GM12801 (cell line): ENCODE results near the gene CFAP92.

Experiments
- TF ChIP-seq, protein P1 (sequence below): IDR thresholded peaks from one replicate; pipeline ENCODE4 v1.5.1; 2011; ENCODE audit warnings: control low read depth; ENCODE audit not compliant: insufficient read length; ENCODE audit errors: extremely low read depth

CFAP92 gene

DNA sequence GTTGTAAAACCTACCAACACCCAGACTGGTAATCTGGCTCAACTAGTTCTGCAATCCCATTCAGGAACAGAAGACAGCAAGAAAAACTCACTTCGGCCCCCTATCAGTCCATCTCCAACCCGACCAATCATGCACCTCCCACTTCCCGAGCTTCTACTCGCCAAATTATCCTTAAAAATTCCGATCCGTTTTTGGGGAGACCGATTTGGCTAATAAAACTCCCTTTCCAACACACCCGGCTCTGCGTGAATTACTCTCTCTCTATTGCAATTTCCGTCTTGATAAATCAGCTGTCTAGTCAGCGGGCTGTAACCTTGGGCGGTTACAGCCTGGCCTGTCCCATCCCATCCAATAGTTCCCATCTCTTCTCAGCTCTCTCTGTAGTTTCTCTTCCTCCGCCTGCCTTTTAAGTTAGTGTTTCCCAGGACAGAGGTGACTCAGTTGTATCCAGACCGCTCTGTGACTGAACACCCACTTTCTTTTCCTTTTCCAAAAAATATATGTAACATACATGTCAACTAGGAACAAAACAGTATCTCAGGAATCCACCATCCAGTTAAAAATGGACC is 115.2 kb downstream of the CFAP92 start:
- TF ChIP-seq, protein P1, sequence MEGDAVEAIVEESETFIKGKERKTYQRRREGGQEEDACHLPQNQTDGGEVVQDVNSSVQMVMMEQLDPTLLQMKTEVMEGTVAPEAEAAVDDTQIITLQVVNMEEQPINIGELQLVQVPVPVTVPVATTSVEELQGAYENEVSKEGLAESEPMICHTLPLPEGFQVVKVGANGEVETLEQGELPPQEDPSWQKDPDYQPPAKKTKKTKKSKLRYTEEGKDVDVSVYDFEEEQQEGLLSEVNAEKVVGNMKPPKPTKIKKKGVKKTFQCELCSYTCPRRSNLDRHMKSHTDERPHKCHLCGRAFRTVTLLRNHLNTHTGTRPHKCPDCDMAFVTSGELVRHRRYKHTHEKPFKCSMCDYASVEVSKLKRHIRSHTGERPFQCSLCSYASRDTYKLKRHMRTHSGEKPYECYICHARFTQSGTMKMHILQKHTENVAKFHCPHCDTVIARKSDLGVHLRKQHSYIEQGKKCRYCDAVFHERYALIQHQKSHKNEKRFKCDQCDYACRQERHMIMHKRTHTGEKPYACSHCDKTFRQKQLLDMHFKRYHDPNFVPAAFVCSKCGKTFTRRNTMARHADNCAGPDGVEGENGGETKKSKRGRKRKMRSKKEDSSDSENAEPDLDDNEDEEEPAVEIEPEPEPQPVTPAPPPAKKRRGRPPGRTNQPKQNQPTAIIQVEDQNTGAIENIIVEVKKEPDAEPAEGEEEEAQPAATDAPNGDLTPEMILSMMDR = no peak

DNA sequence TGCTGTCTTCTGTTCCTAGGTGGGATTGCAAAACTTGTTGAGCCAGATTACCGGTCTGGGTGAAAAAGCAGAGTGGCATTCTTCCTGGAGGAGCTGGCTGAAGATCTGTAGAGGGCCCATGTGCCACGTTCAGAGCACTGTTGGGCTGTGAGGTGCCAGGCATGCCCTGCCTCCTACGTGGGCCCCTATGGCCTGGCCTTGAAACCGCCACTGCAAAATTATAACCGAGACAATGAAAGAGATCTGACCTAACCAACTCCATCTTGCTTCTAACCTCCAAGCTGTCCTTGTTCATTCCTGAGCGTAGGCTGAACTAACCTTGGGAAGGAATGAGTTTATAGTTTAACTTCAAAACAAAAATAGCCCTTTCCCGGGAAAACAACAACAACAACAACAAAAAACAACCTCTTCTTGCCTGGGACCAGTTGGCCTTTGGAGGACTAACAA is 115.8 kb downstream of the CFAP92 start:
- TF ChIP-seq, protein P1 = no peak

DNA sequence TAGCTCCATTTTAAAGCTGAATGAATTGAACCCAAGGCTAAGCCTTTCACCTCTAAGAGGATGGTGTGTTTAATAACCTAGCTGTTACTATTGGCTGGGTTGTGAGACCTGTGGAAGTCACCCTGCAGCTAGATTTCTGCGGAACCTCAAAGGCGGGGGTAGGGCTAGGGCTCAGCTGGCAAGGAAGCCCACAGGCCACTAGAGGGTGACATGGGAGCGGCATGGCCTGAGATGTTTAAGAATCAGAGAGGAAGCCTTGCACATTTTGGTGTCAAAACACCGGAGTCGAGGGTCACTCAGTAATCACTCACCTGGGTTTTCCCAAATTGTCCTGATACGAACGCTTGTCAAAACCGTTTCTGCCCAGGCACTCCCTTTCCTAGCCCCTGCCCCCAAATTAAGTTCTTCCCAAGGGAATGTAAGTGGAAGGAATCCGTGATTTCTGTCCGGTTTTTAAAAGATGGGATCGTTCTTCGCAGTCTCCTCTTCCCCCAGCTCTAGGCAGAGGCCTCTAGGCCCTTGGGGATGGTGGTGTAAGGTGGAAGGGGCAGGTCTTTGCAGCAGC is 118.2 kb downstream of the CFAP92 start:
- TF ChIP-seq, protein P1 = no peak

GRCh38 chr3:128874481-128875180 is 119.2 kb downstream of the CFAP92 start:
- TF ChIP-seq, protein P1 = no peak

DNA sequence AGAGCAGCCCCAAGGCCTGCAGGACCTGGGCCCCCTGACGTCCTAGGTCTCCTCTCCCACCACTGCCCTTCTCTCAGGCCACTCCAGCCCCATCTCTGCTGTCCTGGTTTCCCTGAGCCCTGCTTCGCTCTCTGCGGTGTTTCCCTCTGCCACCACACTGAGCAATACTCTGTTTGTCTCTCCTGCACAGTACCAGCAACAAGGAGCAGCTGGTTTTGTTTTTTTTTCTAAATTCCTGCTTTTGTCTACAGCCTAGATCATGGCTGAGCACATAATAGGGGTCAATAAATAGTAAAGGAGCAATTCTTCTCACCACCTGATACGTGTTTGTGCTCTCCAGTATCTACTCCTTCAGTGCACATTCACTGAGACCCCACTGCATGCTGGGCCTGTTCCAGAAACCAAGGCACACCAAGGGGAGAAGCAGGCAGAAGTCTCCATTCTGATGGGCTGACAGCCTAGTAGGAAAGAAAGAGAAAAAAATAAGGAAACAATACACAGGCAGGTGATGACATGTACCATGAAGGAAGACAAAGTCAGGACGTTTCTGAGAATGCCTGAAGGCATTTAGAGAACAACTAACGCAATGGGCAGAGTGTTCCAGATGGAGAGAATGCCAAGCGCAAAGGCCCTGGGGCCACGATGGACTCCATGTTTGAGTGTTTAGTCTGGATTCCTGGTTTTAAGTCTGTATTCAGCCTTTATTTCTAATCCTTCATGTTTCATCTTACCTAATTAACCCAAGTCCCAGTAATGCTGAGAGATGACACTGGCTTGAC is 120.4 kb downstream of the CFAP92 start:
- TF ChIP-seq, protein P1 = no peak

DNA sequence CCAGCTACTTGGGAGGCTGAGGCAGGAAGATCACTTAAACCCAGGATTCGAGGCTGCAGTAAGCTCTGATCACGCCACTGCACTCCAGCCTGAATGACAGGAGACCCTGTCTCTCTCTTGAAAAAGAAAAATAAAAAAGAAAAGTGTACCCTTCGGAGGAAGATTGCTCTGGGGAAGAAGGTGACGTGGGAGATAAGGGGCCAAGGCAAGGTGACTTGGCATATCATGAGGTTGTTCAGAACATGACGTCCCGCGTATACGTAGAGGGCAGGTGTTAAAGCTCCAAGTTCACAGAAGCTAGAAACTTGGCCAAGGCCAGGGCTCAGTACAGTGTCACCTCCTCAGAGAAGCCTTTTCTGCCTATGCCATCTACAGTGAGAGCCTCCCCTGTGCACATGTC is 121.1 kb downstream of the CFAP92 start:
- TF ChIP-seq, protein P1 = no peak

- TF ChIP-seq, protein P1 = no peak
These were observed 121.6 kb downstream of the CFAP92 start for GRCh38 chr3:128872282-128872681.
